Gastrocnemius medialis (tissue), 4 donors: ENCODE data around the gene MAP3K20.

Experiments
- CTCF ChIP-seq, 5 experiments: fragments of 450-650 bp in 3 of 5; fragments of 200-600 bp in 2 of 5; sonication (generic) in 2 of 5; IDR thresholded peaks in 4 of 5; conservative IDR thresholded peaks in 1 of 5; 1 replicate in 4 of 5; 2 replicates in 1 of 5; pipeline ENCODE4 v1.5.1; 2016 to 2019; ENCODE audit warnings: antibody characterized with exemption in 5 of 5, mild to moderate bottlenecking in 3 of 5, moderate library complexity in 3 of 5
- POLR2A ChIP-seq, 2 donors: fragments of 450-650 bp; IDR thresholded peaks; one replicate each; pipeline ENCODE4 v1.6.1; 2017; ENCODE audit warnings: antibody characterized with exemption in 2 of 2, mild to moderate bottlenecking in 2 of 2, moderate library complexity in 2 of 2

- TF ChIP-seq POLR2A (IDR thresholded peaks at IDR 0.05), result no peak
- TF ChIP-seq CTCF (IDR thresholded peaks at IDR 0.05 in 4 of 5, conservative IDR thresholded peaks at IDR 0.05 in 1 of 5), result no peak
Observed at GRCh38 chr2:173130496-173131465, 55.1 kb downstream of the MAP3K20 start.
